Measurements from ENCODE around the gene ABHD5. TPM values are rescaled to one million over a fixed set of nuclear protein-coding genes. Genes with fewer than 3 reads are reported as not detected.

Gene ABHD5
- total and polyA plus RNA-seq, 2 of the 13 experiments (the other 11 are each of a cell fraction or from before 2014, with no cell fraction given), result 4.5 to 13.3 TPM

DNA sequence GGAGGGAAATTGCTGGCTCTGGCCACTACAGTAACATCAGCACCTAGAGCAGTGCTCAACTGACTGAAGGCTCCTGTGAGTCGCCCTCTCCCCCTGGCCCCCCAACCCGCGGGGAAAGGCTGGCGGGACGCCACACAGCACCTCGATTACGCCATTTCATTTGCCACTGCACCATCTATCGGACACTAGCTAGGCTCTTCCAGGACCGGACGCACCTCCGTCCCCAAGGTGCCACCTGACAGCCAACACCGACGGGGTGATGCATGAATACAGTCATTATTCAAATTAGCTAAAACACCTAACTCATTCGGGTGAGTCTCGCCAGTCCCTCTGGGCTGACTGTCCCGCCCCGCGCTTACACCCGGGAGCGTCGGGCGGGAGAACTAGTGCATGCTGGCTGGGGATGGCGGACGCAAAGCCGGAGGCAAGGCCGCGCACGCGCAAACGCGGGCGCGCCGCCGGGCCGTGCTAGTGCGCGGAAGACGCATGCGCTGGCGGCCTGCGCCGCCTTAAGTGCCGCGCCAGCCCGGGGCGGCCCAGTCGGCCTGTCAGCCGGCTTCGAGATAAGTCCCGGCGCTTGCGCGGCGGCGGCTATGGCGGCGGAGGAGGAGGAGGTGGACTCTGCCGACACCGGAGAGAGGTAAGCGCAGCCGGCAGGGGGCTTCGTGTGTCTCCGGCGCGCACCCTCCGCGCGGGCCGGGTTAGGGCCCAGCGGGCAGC, at the start of gene ABHD5 (continued):
- TF ChIP-seq, protein P1, sequence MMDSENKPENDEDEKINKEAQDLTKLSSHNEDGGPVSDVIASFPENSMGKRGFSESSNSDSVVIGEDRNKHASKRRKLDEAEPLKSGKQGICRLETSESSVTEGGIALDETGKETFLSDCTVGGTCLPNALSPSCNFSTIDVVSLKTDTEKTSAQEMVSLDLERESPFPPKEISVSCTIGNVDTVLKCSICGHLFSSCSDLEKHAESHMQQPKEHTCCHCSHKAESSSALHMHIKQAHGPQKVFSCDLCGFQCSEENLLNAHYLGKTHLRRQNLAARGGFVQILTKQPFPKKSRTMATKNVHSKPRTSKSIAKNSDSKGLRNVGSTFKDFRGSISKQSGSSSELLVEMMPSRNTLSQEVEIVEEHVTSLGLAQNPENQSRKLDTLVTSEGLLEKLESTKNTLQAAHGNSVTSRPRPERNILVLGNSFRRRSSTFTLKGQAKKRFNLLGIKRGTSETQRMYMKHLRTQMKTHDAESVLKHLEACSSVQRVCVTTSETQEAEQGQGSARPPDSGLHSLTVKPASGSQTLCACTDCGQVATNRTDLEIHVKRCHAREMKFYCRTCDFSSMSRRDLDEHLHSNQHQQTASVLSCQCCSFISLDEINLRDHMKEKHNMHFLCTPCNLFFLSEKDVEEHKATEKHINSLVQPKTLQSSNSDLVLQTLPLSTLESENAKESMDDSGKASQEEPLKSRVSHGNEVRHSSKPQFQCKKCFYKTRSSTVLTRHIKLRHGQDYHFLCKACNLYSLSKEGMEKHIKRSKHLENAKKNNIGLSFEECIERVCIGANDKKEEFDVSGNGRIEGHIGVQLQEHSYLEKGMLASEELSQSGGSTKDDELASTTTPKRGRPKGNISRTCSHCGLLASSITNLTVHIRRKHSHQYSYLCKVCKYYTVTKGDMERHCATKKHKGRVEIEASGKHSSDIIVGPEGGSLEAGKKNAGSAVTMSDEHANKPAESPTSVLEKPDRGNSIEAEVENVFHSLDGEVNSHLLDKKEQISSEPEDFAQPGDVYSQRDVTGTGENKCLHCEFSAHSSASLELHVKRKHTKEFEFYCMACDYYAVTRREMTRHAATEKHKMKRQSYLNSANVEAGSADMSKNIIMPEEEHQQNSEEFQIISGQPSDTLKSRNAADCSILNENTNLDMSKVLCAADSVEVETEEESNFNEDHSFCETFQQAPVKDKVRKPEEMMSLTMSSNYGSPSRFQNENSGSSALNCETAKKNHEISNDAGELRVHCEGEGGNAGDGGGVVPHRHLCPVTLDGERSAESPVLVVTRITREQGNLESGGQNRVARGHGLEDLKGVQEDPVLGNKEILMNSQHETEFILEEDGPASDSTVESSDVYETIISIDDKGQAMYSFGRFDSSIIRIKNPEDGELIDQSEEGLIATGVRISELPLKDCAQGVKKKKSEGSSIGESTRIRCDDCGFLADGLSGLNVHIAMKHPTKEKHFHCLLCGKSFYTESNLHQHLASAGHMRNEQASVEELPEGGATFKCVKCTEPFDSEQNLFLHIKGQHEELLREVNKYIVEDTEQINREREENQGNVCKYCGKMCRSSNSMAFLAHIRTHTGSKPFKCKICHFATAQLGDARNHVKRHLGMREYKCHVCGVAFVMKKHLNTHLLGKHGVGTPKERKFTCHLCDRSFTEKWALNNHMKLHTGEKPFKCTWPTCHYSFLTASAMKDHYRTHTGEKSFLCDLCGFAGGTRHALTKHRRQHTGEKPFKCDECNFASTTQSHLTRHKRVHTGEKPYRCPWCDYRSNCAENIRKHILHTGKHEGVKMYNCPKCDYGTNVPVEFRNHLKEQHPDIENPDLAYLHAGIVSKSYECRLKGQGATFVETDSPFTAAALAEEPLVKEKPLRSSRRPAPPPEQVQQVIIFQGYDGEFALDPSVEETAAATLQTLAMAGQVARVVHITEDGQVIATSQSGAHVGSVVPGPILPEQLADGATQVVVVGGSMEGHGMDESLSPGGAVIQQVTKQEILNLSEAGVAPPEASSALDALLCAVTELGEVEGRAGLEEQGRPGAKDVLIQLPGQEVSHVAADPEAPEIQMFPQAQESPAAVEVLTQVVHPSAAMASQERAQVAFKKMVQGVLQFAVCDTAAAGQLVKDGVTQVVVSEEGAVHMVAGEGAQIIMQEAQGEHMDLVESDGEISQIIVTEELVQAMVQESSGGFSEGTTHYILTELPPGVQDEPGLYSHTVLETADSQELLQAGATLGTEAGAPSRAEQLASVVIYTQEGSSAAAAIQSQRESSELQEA (CRISPR knock-in tag; IDR thresholded peaks at IDR 0.05; ENCODE audit: not compliant biosample characterization), result peak; percentile 66
- peak; percentile 97 to 98 for TF ChIP-seq POLR2A (IDR thresholded peaks at IDR 0.05; ENCODE audit: insufficient read depth in 1 of 2, low read depth in 2 of 2, low read length in 2 of 2)
- TF ChIP-seq SOX6 (IDR thresholded peaks at IDR 0.05), result no peak
- TF ChIP-seq SOX6 (CRISPR knock-in tag; IDR thresholded peaks at IDR 0.05), result peak; percentile 53
- no peak; the same call in 1 of the 2 replicates for TF ChIP-seq CHCHD3 (CRISPR knock-in tag; IDR thresholded peaks at IDR 0.05)
- TF ChIP-seq ZNF367 (CRISPR knock-in tag; IDR thresholded peaks at IDR 0.05; ENCODE audit: borderline replicate concordance), result no peak; the same call in 1 of the 2 replicates
- no peak for TF ChIP-seq NFATC3 (CRISPR knock-in tag; IDR thresholded peaks at IDR 0.05)
- TF ChIP-seq TBX2 (CRISPR knock-in tag; IDR thresholded peaks at IDR 0.05; ENCODE audit: borderline replicate concordance), result peak; percentile 84
- no peak for TF ChIP-seq HHEX (CRISPR knock-in tag; IDR thresholded peaks at IDR 0.05)
- TF ChIP-seq ZNF205 (CRISPR knock-in tag; IDR thresholded peaks at IDR 0.05), result no peak
- peak; percentile 74; the same call in 1 of the 2 replicates for TF ChIP-seq ETV6 (CRISPR knock-in tag; conservative IDR thresholded peaks at IDR 0.05)
- TF ChIP-seq ZNF749 (CRISPR knock-in tag; IDR thresholded peaks at IDR 0.05; ENCODE audit: borderline replicate concordance), result peak; percentile 92
- peak; percentile 82; the same call in 1 of the 2 replicates for TF ChIP-seq TSC22D2 (CRISPR knock-in tag; IDR thresholded peaks at IDR 0.05; ENCODE audit: borderline replicate concordance)
- TF ChIP-seq, protein P2, sequence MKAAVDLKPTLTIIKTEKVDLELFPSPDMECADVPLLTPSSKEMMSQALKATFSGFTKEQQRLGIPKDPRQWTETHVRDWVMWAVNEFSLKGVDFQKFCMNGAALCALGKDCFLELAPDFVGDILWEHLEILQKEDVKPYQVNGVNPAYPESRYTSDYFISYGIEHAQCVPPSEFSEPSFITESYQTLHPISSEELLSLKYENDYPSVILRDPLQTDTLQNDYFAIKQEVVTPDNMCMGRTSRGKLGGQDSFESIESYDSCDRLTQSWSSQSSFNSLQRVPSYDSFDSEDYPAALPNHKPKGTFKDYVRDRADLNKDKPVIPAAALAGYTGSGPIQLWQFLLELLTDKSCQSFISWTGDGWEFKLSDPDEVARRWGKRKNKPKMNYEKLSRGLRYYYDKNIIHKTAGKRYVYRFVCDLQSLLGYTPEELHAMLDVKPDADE (CRISPR knock-in tag; IDR thresholded peaks at IDR 0.05), result 0 out of 2 replicates have a peak, but pooled peaks have one; percentile 59
- TF ChIP-seq IRF2 (CRISPR knock-in tag; IDR thresholded peaks at IDR 0.05), result peak; percentile 72
- no peak for TF ChIP-seq ZNF282 (IDR thresholded peaks at IDR 0.05; ENCODE audit: partially characterized antibody)
- TF ChIP-seq HIC2 (CRISPR knock-in tag; IDR thresholded peaks at IDR 0.05; ENCODE audit: low read depth), result no peak
- no peak for TF ChIP-seq ZNF737 (CRISPR knock-in tag; IDR thresholded peaks at IDR 0.05; ENCODE audit: borderline replicate concordance)

All from HepG2 (cell line).